HG03520 (cell line): ENCODE measurements around the gene AIP.
"Not testable (repeated sequence)": the region's sequence is repeated elsewhere in the genome, so short reads cannot be mapped to it uniquely, and the experiment has no call there.

ENCODE experiments used
- ATAC-seq: cut with Tn5 transposase; IDR thresholded peaks from one replicate; pipeline ENCODE4 v1.9.1; 2021; ENCODE audit warnings: mild to moderate bottlenecking, moderate library complexity; ENCODE audit not compliant: unreplicated experiment

The AIP gene

DNA sequence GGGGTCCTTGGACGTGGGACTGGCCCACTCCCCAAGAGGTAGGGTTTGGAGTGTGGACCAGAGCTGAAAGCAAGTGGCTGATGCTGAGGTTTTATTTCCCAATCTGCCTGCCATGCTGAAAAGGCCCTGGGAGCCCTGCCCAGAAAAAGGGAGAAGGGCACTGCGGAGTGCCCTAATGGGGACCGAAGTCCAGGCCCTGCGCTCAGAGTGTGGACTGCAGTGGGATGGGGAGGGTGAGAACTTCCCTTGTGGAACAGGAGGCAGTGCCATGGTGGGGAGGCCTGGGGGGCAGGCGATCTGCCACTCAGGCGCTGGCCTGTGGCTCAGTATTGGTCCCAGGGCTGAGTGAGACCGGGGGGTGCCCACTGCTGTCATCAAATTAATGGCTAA lies 34.6 kb upstream of the AIP start:
- no peak for ATAC-seq

GRCh38 chr11:67449116-67449844 lies 33.5 kb upstream of the AIP start:
- ATAC-seq = no peak

- no peak for ATAC-seq
Observed at GRCh38 chr11:67450796-67451657, 31.8 kb upstream of the AIP start.

- ATAC-seq = no peak
Observed at GRCh38 chr11:67451658-67451976, 31.2 kb upstream of the AIP start.

GRCh38 chr11:67452141-67452952 lies 30.5 kb upstream of the AIP start, which contains the start of gene GPR152:
GPR152 (minus strand) TSS chr11:67452729; CDS start chr11:67452724, 5 bp downstream.
- no peak for ATAC-seq

- no peak for ATAC-seq
Observed at GRCh38 chr11:67453816-67454732, 28.8 kb upstream of the AIP start.

- no peak for ATAC-seq
Observed at GRCh38 chr11:67455054-67455453, 27.8 kb upstream of the AIP start, which contains the start of gene CABP4. CABP4 (plus strand) TSS chr11:67455354; CDS start chr11:67455424, 70 bp downstream.

DNA sequence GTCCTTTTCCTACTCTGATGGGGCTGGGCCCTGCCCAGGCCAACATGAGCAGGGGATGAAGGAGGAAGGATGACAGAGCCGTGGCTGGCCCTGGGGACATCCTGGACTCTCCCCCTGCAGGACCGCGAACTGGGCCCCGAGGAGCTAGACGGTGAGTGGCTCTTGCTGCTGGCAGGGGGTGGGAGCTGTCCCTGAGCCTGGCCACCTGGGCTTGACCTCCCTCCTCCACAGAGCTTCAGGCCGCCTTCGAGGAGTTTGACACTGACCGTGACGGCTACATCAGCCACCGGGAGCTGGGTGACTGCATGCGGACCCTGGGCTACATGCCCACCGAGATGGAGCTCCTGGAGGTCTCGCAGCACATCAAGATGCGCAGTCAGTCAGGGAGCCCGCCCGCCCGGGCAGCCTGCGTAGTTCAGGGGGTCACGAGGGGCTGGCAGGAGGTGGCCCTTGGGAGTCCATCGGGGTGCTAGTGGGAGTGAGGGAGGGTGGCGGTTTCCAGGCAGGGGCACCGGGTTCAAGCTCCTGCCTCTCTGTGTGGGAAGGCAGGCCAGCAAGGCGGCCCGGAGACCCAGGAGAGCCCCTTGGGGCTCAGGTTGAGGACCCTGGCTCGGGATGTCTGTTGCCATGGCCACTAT lies 26.6 kb upstream of the AIP start:
- ATAC-seq = no peak

DNA sequence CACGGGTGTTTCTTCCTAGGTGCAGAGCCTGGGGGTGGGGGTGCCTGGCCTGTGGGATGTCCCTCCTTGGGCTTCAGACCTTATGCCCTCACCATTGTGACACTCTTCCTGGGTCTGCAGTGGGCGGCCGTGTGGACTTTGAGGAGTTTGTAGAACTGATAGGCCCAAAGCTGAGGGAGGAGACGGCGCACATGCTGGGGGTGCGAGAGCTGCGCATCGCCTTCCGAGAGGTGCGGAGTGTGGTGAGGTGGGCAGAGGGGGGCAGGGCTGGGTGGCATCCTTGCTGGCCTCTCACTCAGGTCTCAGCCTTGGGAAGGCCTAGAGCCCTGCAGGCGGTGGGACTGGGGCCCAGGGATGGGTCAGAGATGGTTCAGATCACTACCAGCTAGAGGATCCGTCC lies 25.4 kb upstream of the AIP start:
- ATAC-seq = no peak

- ATAC-seq = no peak
Observed at GRCh38 chr11:67458266-67458665, 24.6 kb upstream of the AIP start.

DNA sequence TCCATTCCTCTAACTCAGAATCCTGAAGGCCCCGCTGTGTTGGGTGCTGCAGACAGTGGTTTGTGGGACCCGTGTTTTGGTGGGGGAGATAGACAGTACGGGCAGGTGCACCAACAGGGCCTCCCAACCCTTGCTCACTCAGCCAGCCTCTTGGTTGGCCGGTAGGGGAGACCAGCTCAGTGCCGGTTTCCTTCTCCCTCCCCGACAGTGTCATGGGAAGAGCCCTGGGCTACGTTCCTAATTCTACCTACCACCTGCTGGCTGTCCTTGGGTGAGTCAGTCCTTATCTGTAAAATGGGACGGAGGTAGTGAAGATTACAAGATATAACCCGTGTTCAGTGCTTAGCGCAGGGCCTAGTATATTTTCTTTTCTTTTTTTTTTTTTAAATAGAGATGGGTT lies 19.6 kb upstream of the AIP start:
- ATAC-seq = no peak

DNA sequence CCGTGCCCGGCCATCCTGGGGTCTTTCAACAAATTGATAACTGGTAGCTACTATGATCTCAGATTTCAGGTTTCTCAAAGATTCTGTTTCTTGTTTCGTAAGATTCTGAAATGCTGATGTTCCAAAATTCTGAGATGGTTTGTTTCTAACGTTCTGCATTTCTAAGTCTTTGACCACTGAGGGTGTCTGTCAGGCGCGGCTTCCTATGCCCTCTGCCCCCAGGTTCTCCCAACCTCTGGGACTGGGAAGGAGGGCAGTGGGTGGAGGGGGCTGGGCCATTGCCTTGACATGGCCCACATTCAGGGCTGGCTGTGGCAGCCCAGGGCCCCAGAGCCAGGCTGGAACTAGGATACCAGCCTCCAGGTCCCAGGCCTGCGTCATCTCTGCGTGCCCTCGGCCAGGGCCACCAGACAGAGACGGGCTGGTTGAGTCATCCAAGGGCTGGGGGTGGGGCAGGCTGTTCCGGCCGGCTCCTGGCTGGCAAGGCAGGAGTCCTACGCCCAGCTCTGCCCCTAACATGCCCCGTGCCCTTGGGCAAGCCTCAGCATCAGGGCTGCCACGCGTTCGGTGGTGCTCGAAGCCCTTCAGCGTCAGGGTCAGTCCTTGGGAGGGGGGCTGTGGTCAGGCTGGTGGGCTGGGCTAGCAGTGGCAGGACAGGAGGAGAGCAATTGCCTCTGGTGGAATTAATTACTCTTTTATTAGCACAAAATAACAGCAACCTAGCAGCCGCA lies 19.0 kb upstream of the AIP start:
- no peak for ATAC-seq

GRCh38 chr11:67464411-67465188 lies 18.2 kb upstream of the AIP start:
- ATAC-seq = peak; percentile 43

DNA sequence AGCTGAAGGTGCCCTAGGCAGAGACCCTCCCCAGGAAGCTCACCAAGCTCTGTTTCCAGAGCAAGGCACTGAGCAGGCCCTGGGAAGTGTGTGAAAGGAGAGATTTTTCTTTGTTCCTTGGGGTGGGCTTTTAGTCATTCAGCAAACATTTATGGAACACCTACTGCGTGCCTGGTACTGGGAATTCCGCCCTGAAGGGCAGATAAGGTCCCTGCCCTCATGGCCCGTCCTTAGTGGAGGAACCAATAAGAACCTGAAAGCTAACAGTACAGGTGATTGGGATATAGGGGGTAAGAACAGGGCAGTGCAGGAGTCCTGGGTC lies 17.7 kb upstream of the AIP start:
- ATAC-seq = no peak

GRCh38 chr11:67465530-67465929 lies 17.3 kb upstream of the AIP start:
- ATAC-seq = not testable (repeated sequence)

- ATAC-seq = no peak
Observed at GRCh38 chr11:67466367-67466766, 16.5 kb upstream of the AIP start.

GRCh38 chr11:67466962-67467771 lies 15.7 kb upstream of the AIP start:
- no peak for ATAC-seq

DNA sequence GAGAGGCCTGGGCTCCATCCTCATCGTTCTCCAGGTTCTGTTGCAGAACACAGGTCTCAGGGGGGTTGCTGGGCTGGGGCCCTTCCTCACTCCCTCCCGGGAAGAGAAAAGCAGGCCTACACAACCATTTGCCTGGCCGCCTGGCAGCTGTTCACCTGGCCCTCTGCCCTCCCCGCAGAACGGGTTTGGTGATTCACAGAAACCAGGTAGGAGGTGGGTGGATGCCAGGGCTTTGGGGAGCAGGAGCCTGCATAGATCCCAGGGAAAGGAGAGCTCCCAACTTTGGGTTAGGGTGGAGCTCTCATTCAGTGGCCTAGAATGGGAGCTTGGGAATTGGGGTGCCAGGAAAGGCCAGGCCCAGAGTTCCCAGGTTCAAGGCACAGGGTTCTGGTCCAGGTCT lies 14.8 kb upstream of the AIP start:
- no peak for ATAC-seq
